NB4 (cell line): ENCODE data around the gene DTL.

Experiments used
- POLR2A ChIP-seq: IDR thresholded peaks from 2 replicates; pipeline ENCODE4 v1.6.1; 2011; ENCODE audit warnings: mild to moderate bottlenecking; ENCODE audit not compliant: insufficient read length; ENCODE audit errors: extremely low read depth
- TF ChIP-seq, protein P1 (sequence below): IDR thresholded peaks from one replicate; pipeline ENCODE4 v1.5.1; 2012; ENCODE audit warnings: low read depth, low read length

DNA sequence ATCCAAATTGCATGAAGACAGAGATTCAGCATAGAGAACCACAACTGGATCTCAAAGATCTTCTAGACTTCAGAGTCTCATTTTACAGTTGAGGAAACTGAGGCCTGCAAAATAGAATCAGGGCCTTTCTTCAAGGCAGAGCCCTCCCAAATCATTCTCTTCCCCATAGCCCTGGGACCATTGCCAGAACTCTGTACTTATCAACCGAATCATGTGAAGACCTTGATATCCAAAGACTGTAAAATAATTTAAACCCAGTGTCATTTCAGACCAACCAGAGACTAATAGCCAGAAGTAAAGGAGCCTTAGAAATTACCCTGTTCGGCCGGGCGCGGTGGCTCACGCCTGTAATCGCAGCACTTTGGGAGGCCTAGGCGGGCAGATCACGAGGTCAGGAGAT is 90.1 kb downstream of the DTL start:
- TF ChIP-seq POLR2A: no peak
- TF ChIP-seq, protein P1, sequence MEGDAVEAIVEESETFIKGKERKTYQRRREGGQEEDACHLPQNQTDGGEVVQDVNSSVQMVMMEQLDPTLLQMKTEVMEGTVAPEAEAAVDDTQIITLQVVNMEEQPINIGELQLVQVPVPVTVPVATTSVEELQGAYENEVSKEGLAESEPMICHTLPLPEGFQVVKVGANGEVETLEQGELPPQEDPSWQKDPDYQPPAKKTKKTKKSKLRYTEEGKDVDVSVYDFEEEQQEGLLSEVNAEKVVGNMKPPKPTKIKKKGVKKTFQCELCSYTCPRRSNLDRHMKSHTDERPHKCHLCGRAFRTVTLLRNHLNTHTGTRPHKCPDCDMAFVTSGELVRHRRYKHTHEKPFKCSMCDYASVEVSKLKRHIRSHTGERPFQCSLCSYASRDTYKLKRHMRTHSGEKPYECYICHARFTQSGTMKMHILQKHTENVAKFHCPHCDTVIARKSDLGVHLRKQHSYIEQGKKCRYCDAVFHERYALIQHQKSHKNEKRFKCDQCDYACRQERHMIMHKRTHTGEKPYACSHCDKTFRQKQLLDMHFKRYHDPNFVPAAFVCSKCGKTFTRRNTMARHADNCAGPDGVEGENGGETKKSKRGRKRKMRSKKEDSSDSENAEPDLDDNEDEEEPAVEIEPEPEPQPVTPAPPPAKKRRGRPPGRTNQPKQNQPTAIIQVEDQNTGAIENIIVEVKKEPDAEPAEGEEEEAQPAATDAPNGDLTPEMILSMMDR: no peak
